Stimulated activated CD4-positive, alpha-beta T cell treated with anti-CD3 and anti-CD28 coated beads, Interleukin-1b, Interleukin-23, amount 100 ng/mL, for 24 hours (primary cell): ENCODE measurements around the gene SPATA13.

Source experiments
- DNase-seq, 4 experiments: peaks; one replicate each; pipeline ENCODE4 v3.0.0-alpha.2; 2020; ENCODE audit warnings: low read depth in 4 of 4, low spot score in 1 of 4

SPATA13 gene

DNA sequence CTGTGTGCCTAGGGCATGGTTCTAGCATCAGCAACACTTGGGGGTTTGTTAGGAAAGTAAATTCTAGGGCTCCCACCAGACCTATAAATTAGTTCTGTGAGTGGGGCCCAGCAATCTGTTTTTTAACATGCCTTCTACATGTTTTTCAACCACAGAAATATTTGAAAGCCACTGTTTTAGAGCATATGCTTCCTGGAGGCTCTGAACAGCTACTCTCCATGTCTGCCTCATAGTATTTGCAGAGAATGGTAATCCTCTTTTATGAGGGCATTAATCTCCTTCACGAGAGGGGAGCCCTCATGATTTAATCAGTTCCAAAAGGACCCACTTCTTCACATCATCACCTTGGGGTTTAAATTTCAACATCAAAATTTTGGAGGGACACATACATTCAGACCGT lies 6.0 kb downstream of the SPATA13 start:
- DNase-seq: no peak

DNA sequence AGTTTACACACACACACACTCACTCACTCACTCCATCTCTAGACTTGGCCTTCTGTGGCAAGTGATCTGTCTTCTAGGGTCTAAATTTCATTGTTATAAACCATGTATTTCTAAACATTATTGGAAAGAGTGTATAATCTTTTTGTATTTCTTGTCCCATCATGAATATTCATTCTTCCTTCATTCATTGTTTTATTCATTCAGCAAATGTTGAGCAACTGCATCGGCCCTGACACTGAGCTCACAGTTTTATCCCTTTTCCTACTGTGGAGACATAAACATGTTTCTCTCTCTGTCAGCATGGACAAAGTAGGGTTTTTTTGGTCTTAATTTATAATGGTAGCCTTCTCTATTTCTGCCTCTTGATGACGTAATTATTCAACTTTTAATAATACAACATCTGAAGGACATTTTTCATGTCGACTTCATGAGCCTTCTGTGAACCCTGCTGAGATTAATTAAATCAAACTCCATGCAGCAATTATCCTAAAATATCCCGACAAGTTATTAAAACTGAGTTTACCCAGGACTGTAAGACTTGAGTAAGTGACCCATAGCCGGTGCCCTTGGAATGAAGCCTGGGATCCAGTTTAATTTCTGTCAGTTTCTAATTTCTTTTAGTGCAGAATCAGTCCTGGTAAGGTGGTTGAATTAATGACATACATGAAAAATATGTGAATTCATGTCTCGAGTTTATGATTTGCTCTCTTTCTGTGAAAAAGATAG lies 7.3 kb downstream of the SPATA13 start:
- DNase-seq: no peak

DNA sequence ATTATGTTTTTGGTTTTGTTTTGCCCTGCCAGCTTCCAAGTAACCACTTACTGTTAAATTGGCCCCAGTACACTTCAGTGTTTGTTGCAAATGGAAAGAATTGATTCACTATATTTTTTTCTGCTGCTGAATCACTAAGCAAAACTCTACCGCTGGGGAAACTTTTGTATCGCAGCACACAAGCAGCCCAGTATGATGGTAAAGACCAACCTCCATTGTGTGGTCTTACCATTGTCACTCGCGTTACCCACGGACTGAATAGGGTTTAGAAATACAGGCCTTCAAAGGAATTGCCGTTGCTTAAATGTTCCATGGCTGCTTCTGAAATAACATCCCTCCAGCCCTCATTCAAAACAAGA lies 7.9 kb downstream of the SPATA13 start:
- no peak for DNase-seq

DNA sequence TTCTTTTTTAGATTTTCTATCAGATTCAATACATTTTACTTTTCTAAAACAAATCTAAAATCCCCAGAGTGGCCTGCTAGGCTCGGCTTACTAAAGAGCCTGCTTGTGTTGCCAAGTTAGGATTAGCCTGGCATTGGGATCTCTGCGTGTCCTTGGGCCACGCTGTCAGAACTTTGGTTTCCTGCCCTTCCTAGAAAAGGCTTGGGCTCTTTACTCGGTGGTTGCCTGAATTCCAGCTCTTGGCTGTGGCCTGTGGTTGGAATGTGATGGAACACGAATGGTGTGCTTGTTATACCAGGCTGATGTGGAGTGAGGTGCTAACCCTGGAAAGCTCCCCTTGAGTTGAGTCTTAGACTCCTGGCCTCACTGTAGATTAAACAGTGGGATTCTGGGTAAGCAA lies 8.5 kb downstream of the SPATA13 start:
- no peak for DNase-seq

DNA sequence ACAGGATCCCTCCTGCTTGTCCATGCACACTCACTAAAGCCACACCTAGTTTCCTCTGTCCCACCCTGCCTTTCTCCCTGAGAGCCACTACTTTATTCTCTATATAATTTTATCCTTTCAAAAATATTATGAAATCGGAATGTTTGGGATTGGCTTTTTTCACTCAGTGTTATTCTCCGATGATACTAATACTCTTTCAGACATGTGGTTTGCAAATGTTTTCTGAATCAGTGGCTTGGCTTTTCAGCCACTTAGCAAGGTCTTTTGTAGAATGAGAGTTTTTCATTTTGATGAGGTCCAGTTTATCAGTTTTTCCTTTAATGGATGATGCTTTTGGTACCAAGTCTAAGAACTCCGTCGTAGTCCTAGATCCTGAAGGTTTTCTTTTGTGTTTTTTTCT lies 11.6 kb downstream of the SPATA13 start:
- no peak for DNase-seq

DNA sequence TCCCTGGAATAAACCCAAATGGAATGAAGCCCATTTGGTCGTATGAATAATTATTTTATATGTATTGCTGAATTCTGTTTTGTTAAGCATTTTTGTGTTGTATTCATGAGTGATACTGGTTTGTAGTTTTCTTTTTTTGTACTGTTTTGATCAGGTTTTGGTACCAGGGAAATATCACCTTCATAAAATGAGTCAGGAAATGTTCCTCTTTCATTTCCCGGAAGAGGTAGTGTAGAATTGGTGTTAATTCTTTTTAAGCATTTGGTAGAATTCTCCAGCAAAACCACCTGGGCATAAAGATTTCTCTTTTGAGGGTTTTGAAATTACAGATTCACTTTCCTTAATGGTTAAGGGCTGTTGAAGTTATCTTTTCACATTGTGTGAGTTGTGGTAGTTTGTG lies 13.3 kb downstream of the SPATA13 start:
- DNase-seq: no peak

DNA sequence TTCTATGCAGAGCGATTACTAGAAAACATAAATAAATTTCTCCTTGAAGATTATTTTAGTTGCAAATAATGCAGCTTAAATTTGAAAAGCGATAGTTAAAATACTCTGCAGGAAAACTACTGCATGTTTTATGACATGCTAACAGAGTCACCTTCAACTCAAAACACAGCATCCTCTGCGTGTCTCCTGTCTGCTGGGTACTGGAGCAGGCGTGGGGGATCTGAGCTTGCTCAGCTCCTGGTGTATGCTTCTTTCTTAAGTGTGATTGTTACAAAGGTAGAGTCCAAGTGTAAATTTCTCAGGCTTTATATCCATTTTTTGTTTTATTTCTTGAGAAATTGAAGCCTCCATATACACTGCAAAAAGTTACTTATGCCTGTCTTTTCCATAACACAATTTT lies 15.3 kb downstream of the SPATA13 start:
- no peak for DNase-seq

DNA sequence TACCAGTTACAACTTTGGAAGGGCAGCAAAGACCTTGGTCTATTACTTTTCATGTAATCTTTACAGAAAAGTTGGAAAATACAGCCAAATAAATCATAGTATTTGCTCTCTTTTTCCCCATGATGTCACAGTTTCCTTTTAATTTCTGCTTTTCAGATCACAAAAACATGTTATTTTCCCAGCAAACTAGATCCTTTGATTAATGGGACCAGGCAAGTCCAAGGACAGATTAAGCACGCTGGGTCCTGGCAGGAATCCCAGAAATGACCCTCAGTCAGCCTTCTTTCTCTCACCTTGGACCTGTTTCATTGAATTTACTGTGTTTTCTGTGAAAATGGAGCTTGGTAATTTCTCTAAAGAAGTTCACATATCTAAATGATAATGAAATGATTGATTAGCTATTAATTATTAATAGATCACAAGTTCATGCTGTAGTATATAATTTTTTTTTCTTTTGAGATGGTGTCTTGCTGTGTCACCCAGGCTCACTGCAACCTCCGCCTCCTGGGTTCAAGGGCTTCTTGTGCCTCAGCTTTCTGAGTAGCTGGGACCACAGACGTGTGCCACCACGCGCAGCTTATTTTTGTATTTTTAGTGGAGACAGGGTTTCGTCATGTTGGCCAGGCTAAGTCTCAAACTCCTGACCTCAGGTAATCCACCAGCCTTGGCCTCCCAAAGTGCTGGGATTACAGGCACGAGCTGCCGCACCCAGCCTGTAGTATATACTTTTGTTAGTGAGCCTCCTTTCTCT lies 16.0 kb downstream of the SPATA13 start:
- DNase-seq: no peak

DNA sequence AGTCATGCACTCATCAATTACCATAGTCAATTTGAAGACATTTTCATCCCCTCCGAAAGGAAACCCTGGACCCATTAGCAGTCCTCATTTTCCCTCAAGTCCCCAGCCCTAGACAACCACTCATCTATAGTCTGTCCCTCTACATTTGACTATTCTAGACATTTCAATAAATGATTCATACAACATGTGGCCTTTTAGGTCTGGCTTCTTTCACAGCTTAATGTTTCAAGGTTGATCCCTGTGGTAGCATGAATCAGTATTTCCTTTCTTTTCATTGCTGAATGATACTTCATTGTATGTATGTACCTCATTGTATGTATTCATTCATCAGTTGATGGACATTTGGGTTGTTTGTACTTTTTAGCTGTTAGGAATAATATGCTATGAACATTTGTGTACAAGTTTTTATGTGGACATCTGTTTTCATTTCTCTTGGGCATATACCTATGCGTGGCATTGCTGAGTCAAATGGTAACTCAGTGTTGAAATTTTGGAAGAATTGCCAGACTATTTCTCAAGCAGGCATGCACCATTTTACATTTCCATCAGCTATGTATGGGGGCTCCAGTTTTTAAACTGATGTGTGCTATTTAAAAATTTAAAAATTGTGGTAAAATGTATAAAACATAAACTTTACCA lies 18.4 kb downstream of the SPATA13 start:
- no peak for DNase-seq

DNA sequence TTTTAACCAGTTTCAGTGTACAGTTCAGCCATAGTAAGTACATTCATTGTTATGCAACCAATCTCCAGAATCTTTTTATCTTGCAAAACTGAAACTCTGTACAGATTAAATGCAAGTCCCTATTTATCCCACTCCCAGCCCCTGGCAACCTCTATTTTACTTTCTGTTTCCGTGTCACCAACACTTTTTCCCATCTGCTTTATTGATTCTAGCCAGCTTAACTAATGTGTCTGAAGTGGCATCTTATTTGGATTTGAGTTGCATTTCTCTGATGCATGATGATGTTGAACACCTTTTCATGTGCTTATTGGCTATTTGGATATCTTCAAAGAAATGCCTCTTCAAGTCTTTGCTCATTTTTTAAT lies 18.9 kb downstream of the SPATA13 start:
- no peak for DNase-seq

DNA sequence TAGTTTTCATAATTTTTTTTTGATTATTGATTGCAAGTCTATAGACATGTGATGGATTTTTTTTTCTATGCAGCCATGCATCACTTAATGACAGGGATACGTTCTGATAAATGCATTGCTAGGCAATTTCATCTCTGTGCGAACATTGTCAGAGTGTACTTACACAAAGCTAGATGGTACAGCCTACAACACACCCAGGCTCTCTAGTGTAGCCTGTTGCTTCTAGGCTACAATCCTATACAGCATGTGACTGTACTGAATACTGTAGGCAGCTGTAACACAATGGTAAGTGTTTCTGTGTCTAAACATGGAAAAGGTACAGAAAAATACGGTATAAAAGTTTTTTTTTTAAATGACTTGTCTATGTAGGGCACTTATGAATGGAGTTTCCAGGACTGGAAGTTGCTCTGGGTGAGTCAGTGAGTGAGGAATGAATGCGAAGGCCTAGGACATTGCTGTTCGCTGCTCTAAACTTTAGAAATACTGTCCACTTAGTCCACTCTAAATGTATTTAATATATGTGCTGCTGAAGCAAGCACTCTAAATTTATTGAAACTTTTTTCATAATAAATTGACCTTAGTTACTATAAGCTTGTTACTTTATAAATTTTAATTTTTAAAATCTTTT lies 20.3 kb downstream of the SPATA13 start:
- no peak for DNase-seq

DNA sequence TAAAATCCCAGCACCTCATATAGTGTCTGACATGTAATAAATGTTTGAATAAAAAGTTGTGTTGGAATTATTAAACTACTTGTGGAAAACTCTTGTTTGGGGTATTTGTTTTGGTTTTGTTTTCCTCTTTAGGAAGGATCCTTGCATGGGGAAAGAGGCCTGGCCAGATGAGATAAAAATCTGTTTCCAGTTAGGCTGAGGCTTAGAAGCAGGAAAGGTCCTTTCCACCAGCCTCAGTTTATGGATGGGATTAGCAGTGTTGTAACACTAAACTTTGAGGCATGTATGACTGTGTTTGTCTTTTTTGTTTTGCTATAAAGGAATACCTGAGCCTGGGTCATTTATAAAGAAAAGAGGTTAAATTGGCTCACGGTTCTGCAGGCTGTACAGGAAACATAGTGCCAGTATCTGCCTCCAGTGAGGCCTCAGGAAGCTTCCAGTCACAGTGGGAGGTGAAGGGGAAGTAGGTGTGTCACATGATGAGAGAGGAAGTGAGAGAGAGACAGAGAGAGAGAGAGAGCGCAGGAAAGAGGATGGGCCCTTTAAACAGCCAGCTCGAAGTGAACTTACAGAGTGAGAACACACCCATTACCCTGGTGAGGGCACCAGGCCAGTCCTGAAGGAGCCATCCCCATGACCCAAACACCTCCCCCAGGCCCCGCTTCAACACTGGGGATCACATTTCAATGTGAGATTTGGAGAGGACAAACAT lies 21.6 kb downstream of the SPATA13 start:
- no peak for DNase-seq

DNA sequence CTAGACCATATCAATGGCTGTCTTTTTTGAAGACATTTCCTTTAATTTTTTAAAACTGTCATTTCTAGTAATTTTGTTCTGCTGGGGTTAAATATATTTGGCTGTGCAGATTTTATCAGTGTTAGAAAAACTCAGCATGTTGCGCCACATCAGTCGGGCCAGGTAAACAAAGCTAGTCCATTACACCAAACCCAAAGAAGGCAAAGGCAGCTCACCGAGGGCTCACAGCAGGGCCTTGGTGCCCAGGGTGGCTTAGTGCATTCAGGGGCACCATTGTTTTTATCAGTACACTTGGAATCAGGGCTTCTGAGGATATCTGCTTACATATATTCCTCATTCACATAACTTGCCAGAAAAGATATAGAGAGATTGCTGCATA lies 22.2 kb downstream of the SPATA13 start:
- DNase-seq: no peak

DNA sequence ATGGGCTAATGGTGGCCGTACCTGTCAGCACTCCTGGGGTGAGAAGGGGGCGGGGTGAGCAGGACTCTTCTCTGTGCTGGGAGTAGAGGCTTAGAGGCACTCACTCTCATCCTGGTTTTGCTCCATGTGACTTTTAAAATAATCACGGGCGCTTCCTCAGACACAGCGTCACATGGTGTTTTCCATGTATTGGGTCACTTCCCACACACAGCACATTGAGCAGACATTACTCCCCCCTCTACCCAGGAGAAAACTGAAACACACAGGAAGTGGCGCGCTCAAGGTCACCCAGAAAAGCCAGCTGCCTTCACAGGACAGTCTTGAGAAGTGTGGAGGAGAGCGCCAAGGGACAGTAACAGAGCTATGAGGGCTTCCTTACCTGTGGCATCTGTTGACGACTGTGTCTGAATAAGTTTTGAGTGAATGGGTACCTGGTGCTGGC lies 23.2 kb downstream of the SPATA13 start:
- no peak for DNase-seq

DNA sequence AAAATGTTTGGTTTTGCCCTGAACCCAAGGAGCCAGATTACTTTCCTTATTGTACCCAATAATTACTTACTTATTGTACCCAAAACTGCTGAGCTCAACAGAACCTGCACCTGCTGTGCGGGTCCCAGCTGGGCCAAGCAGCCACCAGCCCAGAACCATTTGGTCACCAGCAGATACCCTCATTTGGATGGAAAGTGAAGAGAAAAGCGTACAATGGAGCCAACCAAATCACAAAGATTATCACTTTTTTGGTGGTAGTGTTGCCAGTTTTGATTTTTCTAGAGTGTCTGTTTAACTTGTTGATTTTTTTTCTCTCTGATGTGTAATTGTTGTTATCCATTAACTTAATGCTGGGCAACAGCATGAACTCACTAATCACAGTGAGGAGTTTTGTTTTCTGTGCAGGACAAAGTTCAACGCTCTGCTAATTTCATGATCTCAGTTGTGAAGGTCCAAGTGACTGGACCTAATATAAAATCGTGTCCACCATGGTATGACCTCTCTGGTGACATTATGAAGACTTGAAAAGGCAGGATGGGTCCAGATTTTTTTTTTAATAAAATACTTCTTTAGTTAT lies 23.8 kb downstream of the SPATA13 start:
- no peak for DNase-seq

DNA sequence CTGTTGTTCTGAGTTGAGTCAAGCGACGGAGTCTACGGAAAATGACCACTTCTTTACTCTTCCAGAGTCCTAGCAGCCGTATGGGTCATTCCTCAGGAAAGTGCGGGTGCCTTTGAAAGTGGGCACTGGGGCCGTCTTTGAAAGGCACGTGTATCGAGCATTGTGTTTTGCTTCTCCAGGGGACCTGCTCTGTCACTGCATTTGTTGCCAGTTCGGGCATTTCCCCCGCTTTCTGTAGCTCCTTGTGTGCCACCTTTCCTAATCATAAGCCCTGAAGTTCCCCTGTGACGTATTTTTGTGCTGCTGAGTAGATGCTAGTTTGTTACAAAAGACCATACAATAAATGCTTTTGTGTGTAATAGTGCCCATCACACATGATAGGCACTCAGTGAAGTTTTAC lies 24.4 kb downstream of the SPATA13 start:
- DNase-seq: no peak

DNA sequence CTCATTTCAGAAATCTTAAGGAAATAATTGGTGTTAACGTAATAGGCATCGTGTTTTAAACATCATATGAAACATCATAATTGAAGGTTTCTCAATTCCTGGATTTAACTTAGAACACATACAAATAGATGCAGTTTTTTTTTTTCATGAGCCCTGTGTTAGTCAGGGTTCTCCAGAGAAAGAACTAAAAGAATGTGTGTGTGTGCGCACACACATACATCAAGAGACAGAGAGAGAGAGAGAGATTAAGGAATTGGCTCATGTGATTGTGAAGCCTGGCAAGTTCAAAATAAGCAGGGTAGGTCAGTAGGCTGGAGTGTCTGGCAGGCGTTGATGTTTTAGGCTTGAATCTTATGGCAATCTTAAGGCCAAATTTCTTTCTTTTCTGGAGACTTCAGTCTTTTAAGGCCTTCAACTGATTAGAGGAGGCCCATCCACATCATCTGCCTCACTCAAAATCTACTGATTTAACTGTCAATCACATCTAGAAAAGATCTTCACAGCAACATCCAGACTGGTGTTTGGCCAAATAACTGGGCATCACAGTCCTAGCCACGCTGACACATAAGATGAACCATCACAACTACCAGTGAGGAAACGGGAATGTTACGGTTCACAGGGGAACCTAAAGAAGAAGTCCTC lies 25.2 kb downstream of the SPATA13 start:
- DNase-seq: no peak

DNA sequence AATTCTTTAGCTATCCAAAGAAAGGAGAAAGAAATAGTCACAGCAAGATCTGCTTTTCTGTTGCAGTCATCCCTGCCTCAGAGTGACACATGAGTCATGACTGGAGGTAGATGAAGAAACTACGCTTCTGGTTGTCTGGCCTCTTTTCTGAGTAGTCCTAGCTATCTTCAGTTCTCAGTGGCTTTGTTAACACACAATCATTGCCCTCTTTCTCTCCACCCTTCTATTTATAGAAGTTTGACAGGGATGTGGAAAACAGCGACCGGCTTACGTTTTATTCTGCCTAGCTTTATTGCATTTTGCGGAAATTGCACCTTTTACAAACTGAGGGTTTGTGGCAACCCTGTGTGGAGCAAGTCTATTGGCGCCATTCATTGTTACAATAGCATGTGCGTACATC lies 26.7 kb downstream of the SPATA13 start:
- DNase-seq: no peak

DNA sequence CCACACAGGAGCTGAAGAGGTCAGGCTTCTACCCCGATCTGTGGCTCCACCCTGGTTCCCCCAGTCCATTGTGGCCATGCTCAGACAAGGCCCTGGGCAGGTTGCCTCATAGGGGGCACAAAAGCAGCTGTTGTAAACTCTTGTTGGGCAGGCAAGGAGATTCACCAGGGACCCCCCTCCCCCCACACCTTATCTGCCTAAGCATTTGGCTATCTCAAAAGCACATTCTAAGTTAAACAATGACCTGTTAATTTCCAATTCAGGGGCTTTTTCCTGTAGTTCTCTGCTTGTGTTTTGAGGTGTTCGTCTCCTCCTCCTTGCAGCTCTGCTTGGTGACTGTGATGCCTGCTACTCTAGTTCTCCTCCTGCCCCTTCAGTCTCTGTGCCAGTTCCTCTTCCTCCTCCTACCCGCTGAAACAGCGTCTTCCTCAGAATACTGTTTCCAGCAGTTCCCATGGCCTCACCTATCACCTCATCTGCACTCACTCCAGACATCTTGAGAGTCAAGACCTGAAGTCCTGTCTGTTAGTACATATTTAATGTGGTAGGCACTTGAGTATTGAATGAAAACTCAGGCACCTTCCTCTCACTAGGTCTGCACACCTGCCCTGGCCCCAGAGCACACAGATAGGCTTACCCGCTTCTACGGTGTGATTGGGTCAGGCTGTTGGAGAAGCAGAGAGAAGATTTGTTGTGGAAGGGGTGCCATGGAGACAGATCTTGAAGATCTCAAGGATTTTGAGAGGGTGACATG lies 31.7 kb downstream of the SPATA13 start:
- no peak for DNase-seq

DNA sequence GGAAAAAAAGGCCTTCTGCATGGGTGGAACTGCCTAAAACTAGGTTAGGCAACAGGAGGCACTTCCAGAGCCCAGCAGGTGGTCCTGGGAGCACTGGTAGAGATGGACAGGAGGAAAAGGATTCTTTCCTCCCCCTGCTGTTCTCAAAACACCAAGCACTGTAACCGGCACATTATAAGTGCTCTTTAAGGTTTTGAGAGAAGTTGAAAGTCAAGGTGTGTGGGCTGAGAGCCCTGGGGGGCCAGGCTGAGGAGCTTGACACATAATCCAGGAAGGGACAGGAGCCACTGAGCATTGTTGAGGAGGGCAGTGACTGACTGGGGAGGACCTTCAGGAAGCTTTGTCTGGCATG lies 32.3 kb downstream of the SPATA13 start:
- DNase-seq: no peak
